ENCODE data around the gene SEC62. TPM values are rescaled to one million over a fixed set of nuclear protein-coding genes. Genes with fewer than 3 reads are reported as not detected.

SEC62 gene
- total and polyA plus RNA-seq, 9 of the 15 experiments (the other 6 are each of a cell fraction or from before 2014, with no cell fraction given), result 34.5 to 152 (median 51.8) TPM

GRCh38 chr3:170037463-170038433, 71.1 kb downstream of the SEC62 start, which contains the start of gene GPR160 (continued):
- no peak for TF ChIP-seq MGA (IDR thresholded peaks at IDR 0.05)
- TF ChIP-seq ZNF584 (CRISPR knock-in tag; IDR thresholded peaks at IDR 0.05; ENCODE audit: low read depth), result no peak
- no peak for TF ChIP-seq ZNF143 (CRISPR knock-in tag; IDR thresholded peaks at IDR 0.05)
- TF ChIP-seq ZNF197 (CRISPR knock-in tag; IDR thresholded peaks at IDR 0.05; ENCODE audit: low read depth), result no peak
- TF ChIP-seq GABPA (tag; conservative IDR thresholded peaks at IDR 0.05; ENCODE audit: low read depth), result no peak
- no peak for TF ChIP-seq ELF2 (CRISPR knock-in tag; IDR thresholded peaks at IDR 0.05)
- TF ChIP-seq BMI1 (IDR thresholded peaks at IDR 0.05; ENCODE audit: low read length), result no peak
- TF ChIP-seq ZNF311 (CRISPR knock-in tag; IDR thresholded peaks at IDR 0.05), result no peak
- no peak for TF ChIP-seq EHMT2 (IDR thresholded peaks at IDR 0.05)
- TF ChIP-seq HNRNPL (IDR thresholded peaks at IDR 0.05; ENCODE audit: low read depth, low read length), result no peak
- TF ChIP-seq HDAC8 (tag; IDR thresholded peaks at IDR 0.05), result no peak
- no peak for TF ChIP-seq ZNF140 (CRISPR knock-in tag; IDR thresholded peaks at IDR 0.05)
- TF ChIP-seq ZSCAN32 (CRISPR knock-in tag; IDR thresholded peaks at IDR 0.05), result no peak
- TF ChIP-seq ELK3 (CRISPR knock-in tag; IDR thresholded peaks at IDR 0.05), result no peak
- TF ChIP-seq TCF3 (CRISPR knock-in tag; IDR thresholded peaks at IDR 0.05), result no peak
- peak; percentile 72; the same call in 1 of the 2 replicates for TF ChIP-seq ELF1 (tag; IDR thresholded peaks at IDR 0.05)
